Measurements from ENCODE around the gene GALNT6. TPM values are rescaled to one million over a fixed set of nuclear protein-coding genes. Genes with fewer than 3 reads are reported as not detected.
A peak's percentile ranks its signal among the peaks of the same experiment; 100 is the strongest.

The GALNT6 gene
- total RNA-seq, 3 donors from 2014 or later (not counting 1 experiment from before 2014, with no cell fraction given): 19.3 to 38.5 (median 33.9) TPM

DNA sequence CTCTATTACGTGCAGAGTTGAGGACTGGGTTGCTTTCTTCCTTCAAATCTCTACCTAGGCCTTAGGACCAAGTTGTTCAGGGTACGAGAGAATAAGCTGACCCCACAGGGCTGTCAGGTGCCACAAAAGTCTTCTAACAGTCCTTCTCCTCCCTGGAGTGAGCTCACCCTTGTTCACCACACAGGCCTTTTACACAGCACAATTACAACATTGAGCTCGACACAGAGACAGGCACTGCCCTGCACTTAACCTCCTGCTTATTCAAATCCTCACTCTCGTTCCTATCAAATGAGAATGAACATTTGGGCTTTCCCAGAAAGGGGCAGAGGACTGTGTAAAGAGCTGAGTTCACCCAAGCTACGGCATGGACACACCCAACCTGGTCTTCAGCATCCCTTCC lies 2.4 kb downstream of the GALNT6 start:
- H3K9me3 Mint-ChIP-seq: no peaks in the 10 kb centered on the region
- no peak overlapping the region for H3K4me3 ChIP-seq (ENCODE audit: low read length)

DNA sequence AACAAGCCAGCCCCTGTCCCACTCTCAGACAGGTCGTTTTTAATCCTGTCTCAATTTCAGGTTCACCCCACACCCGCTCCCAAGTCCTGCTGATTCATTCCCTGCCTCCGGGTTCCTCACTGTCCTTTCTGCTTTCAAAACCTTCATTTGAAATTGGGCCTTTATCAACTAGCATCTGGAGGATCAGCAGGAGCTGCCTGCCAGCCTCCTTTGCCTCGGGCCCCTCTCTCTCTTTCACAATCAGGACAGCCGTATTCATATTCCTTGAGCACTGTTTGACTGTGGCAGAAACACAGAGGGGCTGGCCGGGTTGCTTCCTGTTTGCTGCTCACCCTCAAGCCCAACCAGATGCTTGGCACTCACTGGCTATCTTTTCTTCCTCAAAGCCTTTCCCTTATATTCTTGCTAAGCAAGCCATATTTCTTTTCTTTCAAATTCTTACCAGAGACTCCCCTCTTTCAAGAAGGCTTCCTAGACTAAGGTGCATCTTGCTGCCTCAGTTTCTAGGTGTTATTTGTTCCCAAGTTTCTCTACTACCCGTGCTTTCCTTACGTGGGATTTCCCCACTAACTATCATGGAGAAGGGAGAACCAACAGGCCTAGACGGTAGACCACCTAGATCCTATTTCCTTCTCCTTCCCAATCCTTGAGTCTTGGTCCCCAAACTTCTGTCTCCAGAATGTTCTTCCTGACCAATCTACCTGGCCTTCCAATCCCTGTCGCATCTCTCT lies 3.0 kb downstream of the GALNT6 start:
- Histone ChIP-seq H3K36me3 (ENCODE audit: control insufficient read depth, insufficient read depth, low read length) (peaks cover 7% of the 10 kb centered on the region), H3K27me3 (ENCODE audit: control insufficient read depth, insufficient read depth, low read length) (no peaks in the 10 kb centered on the region), H3K27ac (ENCODE audit: low read length) (no peak overlapping the region), H3K9me3 (ENCODE audit: control insufficient read depth, insufficient read depth, low read length) (no peaks in the 10 kb centered on the region), H3K4me3 (ENCODE audit: low read length) (no peak overlapping the region), H3K4me1 (ENCODE audit: control insufficient read depth, insufficient read depth, low read length) (peaks cover 46% of the 10 kb centered on the region)
- Mint-ChIP-seq H3K27me3 (ENCODE audit: low read depth in 2 of 2) (no peaks in the 10 kb centered on the region), H3K4me3 (no peak overlapping the region), H3K9me3 (no peaks in the 10 kb centered on the region), H3K4me1 (peaks cover 68 to 83% of the 10 kb centered on the region in 2 donors), H3K27ac (peak overlapping the region; percentile 89 to 94), H3K36me3 (no peaks in the 10 kb centered on the region)
- intact Hi-C loops (cut with micrococcal nuclease): no loop called here
- TF ChIP-seq, protein P1, sequence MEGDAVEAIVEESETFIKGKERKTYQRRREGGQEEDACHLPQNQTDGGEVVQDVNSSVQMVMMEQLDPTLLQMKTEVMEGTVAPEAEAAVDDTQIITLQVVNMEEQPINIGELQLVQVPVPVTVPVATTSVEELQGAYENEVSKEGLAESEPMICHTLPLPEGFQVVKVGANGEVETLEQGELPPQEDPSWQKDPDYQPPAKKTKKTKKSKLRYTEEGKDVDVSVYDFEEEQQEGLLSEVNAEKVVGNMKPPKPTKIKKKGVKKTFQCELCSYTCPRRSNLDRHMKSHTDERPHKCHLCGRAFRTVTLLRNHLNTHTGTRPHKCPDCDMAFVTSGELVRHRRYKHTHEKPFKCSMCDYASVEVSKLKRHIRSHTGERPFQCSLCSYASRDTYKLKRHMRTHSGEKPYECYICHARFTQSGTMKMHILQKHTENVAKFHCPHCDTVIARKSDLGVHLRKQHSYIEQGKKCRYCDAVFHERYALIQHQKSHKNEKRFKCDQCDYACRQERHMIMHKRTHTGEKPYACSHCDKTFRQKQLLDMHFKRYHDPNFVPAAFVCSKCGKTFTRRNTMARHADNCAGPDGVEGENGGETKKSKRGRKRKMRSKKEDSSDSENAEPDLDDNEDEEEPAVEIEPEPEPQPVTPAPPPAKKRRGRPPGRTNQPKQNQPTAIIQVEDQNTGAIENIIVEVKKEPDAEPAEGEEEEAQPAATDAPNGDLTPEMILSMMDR (IDR thresholded peaks at IDR 0.05): no peak
- WGBS (ENCODE audit: insufficient coverage): 57% methylated on average over 10 of the region's 10 CpGs
- DNase-seq (no peak), ATAC-seq (no peak)

More for the DNA sequence above, 2.4 kb downstream of the GALNT6 start:
- Mint-ChIP-seq H3K27me3 (ENCODE audit: low read depth in 2 of 2) (no peaks in the 10 kb centered on the region), H3K4me1 (peaks cover 70 to 83% of the 10 kb centered on the region in 2 donors), H3K4me3 (no peak overlapping the region), H3K36me3 (no peaks in the 10 kb centered on the region), H3K27ac (peak overlapping the region; percentile 89 to 94)
- Histone ChIP-seq H3K9me3 (ENCODE audit: control insufficient read depth, insufficient read depth, low read length) (no peaks in the 10 kb centered on the region), H3K27ac (ENCODE audit: low read length) (no peak overlapping the region), H3K4me1 (ENCODE audit: control insufficient read depth, insufficient read depth, low read length) (peaks cover 52% of the 10 kb centered on the region), H3K27me3 (ENCODE audit: control insufficient read depth, insufficient read depth, low read length) (no peaks in the 10 kb centered on the region), H3K36me3 (ENCODE audit: control insufficient read depth, insufficient read depth, low read length) (peaks cover 2% of the 10 kb centered on the region)
- DNase-seq: no peak
- TF ChIP-seq, protein P1 (IDR thresholded peaks at IDR 0.05): no peak
- intact Hi-C loops (cut with micrococcal nuclease): no loop called here
- 97% methylated on average over 5 of the region's 5 CpGs for WGBS (ENCODE audit: insufficient coverage)
- no peak for ATAC-seq

DNA sequence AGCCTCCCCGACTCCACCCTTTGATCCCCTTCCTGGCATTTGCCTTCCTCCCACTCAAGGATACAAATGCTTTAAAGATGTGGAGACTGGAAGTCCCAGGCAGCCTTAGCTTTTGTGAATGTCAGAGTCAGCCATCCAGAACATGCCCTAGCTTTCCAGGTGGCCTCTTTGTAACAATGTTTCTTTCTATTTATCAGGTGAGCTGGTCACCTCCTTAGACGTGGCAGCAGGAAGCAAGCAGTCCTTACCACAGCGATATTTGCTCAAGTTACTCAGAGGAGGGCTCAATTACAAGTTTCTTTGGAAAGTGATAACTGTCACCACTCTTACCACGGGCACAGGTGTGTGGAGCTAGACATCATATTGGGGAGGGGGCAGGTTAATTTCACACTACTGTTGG lies 4.9 kb downstream of the GALNT6 start:
- WGBS (ENCODE audit: insufficient coverage): 65% methylated on average over 4 of the region's 4 CpGs
- H3K4me3 Mint-ChIP-seq: no peak overlapping the region
- H3K9me3 Mint-ChIP-seq: no peaks in the 10 kb centered on the region
- Histone ChIP-seq H3K27me3 (ENCODE audit: control insufficient read depth, insufficient read depth, low read length) (no peaks in the 10 kb centered on the region), H3K4me3 (ENCODE audit: low read length) (no peak overlapping the region), H3K36me3 (ENCODE audit: control insufficient read depth, insufficient read depth, low read length) (peaks cover 20% of the 10 kb centered on the region), H3K4me1 (ENCODE audit: control insufficient read depth, insufficient read depth, low read length) (peaks cover 32% of the 10 kb centered on the region), H3K9me3 (ENCODE audit: control insufficient read depth, insufficient read depth, low read length) (no peaks in the 10 kb centered on the region), H3K27ac (ENCODE audit: low read length) (no peak overlapping the region)
- no peak for ATAC-seq
- H3K4me1 Mint-ChIP-seq: peaks cover 55 to 68% of the 10 kb centered on the region in 2 donors
- no peak for DNase-seq
- TF ChIP-seq, protein P1 (IDR thresholded peaks at IDR 0.05): no peak
- intact Hi-C loops (cut with micrococcal nuclease): no loop called here
- peaks cover 12% of the 10 kb centered on the region for H3K36me3 Mint-ChIP-seq
- H3K27me3 Mint-ChIP-seq (ENCODE audit: low read depth in 2 of 2): no peaks in the 10 kb centered on the region
- H3K27ac Mint-ChIP-seq: peak overlapping the region in 1 of 2 donors; percentile 60

Data from natural killer cell (primary cell).